GM21526 (cell line): ENCODE results near the gene PLEK2.
"Not testable (repeated sequence)": the region's sequence is repeated elsewhere in the genome, so short reads cannot be mapped to it uniquely, and the experiment has no call there.

ENCODE experiments used
- ATAC-seq: cut with Tn5 transposase; IDR thresholded peaks from one replicate; pipeline ENCODE4 v1.9.1; 2021; ENCODE audit warnings: moderate library complexity; ENCODE audit not compliant: unreplicated experiment, low FRiP score

Gene PLEK2

DNA sequence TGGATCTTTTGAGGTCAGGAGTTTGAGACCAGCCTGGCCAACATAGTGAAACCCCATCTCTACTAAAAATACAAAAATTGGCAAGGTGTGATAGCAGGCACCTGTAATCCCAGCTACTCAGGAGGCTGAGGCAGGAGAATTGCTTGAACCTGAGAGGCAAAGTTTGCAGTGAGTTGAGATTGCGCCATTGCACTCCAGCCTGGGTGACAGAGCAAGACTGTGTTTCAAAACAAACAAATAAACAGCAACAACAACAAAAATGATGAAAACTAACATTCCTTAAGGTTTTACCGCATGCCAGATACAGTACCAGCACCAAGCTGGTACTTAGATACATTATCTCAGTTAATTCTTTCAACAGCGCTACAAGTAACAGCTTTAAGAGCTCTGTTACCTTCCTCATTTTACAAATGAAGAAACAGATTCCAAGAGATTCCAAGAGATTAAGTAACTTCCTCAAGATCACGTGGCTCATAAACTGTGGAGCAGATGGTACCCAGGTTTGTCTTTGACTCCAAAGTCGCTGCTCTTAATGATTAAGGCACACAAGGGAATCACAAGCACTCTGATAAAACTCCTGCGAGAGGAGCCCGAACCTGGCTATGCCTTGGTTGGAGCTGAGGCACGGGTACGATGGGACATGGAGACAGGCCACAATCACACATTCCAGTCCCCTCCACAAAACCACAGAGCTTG, 17.7 kb upstream of the PLEK2 start:
- ATAC-seq = no peak

DNA sequence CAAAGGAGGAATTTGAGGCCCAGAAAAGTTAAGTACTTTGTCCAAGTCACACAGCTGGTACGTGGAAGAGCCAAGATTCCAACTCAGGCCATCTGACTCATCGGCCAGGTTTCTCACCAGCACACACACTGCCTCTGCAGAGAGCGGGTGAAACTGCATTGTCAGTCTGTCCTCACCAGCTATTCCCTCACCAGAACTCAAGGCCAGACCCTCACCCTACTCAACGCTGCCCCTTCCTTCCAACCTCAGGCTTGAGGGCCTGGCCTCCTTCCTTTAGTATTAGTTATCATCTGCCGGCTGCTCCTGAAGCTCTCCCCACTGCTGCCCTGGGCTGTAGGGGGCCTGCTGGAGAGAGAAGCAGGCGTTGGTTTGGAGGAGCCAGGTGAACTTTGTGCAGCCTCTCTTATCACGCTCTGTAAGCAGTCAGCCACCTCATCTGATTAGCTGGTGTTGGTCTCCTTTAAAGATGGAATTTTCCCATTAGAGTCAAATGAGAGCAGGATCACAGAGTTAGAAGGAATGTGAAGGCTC, 16.6 kb upstream of the PLEK2 start:
- ATAC-seq = no peak

DNA sequence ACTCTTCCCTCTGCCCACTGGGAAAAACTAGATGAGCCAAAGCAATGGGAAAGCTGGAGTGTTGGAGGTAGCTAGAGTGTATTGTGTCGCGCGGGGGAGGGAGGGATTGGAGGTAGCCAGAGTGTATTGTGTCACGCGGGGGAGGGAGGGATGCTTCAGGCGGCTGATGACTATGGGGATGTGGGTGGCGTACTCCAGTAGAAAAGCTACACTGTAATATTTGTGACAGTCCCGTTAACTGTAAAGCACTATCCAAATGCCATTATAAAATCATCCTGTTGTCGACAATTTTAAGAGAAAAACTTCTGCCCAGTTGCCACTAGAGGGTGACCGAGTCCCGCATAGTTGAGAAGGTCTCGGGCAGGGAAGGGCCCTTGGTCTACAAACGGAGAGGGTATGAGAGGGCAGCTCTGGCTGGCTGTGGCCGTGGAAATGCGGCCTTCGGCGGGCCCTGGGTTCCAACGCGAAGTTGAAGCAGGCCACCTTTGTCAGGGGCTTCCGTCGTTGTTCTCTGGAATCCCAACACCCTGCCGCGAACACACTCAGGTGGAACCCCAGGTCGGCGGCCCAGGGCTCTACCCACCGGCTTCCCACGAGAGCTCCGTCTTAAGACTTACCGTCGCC, 15.1 kb upstream of the PLEK2 start:
- no peak for ATAC-seq

DNA sequence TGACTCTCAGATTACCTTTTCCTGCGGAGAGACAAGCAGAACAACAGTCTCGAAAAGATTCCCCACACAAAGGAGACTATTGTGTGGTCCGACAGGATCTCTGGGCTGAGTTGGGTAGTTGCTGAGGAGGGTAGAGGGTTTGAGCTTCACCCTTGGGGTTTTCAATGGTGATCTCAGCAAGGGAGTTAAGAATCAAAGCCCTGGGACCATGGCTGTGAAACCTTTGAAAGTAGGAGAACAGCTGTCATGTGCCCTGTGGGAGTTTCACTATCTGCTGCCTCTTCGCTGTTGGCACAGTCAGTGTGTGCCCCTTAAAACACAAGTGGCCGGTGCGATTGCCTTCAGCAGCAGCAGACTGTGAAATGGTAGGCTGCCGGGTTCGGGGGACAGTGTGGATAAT, 14.2 kb upstream of the PLEK2 start:
- ATAC-seq = no peak

DNA sequence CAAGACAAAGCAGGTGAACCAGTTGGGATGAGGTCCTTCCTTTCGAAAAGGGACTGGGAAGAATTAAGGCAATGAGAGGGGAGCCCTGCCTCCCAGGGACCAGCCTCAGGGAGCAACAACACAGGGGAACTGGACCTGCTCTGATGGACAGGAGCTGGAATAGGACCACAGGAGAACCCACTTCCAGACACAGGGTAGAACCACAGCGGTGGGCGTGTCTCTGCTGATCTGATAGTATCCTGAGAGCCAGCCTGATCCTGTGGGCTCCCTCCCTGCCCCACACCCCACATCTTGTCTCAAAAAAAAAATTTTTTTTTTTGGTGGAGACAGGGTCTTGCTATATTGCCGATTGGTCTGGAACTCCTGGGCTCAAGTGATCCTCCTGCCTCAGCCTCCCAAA, 13.6 kb upstream of the PLEK2 start:
- no peak for ATAC-seq

DNA sequence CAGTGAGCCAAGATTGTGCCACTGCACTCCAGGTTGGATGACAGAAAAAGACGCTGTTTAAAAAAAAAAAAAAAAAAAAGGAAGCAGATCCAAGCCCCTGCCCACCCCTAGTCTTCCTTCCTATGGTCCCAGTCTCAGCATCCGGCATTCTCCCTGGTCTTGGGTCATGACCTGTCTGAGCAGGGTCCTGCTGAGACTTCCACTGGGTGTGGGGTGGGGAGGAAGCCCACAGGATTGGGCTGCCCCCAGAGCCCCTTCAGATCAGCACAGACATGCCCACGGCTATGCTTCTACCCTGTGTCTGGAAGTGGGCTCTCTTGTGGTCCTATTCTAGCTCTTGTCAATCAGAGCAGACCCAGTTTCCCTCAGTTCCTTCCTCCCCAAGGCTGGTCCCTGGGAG, 12.6 kb upstream of the PLEK2 start:
- no peak for ATAC-seq

DNA sequence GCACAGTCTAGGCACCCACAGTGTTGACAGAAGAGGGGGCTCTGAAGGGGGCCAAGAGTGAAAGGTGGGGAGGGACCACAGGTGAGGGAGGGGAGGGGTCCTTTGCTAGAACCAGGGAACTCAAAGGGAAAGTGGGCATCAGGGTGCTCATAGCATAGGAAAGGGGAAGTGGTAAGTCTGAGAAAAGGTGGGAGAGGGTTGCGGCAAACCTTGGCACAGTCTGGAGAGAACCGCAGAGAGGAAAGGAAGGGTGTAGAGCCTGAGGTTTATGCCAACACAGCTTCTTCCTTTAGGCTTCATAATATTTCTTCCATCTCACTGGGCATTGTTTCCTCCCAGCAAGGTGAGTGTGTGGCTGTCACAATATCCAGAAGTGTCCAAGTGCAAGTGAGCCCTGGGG, 11.5 kb upstream of the PLEK2 start:
- no peak for ATAC-seq

DNA sequence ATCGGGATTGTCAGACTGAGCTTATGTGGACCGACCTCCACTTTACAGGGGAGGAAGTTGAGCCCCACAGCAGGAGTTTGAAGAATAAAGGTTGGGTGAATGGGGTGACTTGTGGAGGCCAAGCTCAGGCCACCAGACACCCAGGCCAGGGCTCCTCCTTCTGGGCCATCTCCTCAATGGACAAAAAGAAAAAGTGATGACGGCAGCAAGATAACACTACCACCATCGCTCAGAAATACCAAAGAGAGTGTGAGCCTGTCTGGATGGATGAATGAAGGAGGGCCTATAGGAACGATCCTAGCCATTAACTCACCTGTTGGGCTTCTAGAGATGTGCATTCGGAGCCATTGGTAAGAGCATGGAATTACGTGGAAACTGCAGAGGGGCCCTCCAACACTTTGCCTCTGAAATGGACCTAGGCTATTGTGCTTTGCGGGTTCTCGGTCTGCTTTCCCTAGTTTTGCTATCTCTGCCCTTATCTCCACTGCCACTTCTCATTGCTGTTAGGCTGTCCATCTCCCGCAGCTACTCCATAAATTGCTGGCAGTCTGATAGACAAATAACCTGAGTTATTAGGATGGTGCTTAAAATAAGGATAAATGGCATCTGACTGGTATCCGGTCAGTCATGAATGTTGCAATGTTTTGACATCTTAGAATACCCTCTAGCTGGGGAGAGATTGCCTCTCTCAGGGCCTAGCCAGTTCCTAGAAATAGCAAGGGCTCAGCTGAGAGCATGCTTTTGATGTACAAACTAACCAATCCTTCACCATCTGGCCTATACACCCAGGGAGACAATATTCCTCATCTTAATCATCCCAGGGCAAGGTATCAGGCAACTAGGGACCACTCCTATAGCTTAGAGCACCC, 9.6 kb upstream of the PLEK2 start:
- ATAC-seq = no peak

DNA sequence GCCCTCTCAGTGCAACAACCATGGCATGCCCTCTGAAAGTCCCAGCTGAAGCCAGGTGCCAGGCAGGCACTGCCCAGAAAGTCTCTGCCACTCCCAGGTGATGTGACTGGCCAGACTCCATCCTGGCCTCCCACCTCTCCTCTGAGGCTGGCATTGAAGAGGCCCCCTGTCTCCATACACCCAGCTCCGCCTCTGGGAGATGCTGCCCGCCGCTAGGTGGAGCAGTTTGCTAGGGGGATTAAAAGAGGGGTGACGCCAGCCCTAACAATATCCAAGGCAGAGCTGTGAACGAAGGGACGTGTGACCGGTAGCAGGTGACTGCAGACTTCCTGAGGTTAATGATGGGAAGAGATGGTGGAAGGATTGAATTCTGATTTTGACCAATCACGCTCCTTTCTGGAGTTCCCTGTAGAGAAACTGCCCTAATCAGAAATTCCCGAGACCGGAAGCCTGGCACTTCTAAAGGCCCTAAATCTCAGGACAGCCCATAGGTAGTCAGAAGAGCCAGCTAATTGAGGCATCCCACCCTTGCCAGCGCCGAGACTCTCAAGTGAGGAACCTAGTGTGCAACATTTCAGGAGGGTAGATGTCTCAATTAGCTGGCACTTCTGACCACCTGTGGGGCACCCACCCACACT, 8.3 kb upstream of the PLEK2 start:
- ATAC-seq = no peak

DNA sequence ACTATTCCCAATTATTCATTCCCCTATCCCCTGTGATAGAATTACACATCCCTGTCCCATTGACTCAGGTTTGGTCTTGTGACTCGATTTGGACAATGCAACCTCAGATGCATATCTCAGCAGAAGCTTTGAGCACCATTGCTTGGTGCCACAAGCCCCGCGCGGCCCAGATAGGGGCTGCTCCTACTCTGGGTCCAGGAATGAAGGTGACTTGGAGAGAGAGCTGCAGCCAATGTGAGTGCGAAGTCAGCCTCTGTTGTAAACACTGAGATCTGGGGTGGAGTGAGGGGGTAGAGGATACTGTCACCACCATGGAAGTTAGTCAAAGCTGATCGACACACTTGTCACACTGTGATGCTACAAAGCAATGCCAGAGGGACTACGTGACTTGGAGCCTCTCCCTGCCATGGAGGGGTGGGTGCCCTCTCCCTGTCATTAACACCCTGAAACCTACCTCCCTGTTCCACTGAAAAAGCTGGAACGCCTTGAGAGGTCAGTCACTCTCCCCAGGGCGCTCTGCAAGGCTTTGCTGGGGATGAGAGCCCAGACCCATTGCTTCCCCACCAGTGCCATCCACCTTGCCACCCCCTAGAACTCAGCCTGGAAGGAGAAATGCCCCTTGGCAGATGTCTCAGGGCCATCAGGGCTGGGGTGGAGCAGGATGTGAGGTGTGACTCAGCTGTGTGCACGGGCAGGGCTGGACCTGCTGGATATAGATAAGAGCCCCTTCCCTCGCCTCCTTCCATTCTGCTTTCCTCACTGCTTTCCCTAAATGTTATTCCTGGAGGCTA, 6.6 kb upstream of the PLEK2 start:
- no peak for ATAC-seq

DNA sequence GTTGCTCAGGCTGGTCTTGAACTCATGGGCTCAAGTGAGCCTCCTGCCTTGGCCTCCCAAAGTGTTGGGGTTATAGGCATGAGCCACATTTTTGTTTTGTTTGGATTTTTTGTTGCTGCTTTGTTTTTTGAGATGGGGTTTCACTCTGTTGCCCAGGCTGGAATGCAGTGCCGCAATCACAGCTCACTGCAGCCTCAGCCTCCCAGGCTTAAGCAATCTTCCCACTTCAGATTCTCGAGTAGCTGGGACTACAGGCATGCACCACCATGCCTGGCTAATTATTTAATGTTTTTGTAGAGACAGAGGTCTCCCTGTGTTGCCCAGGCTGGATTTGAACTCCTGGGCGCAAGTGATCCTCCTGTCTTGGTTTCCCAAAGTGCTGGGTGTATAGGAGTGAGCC, 5.7 kb upstream of the PLEK2 start:
- ATAC-seq = no peak

DNA sequence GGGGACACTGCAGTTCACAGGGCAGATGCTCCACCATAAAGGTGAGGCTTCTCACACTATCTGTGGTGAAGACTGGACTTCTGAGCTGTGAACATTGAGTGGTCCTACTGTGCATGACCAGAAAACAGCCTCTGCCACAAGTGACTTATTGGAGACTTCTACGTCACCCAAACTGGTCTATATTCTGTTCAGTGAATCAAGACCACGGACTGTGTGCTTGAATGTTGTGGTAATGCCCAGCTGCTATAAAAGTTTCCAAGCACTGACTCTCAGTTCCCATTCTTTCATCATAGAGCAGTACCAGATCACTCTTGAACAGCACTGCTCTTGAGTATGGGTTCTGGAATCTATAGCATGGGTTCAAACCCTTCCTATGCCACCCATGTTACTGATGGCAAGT, 4.8 kb upstream of the PLEK2 start:
- no peak for ATAC-seq

DNA sequence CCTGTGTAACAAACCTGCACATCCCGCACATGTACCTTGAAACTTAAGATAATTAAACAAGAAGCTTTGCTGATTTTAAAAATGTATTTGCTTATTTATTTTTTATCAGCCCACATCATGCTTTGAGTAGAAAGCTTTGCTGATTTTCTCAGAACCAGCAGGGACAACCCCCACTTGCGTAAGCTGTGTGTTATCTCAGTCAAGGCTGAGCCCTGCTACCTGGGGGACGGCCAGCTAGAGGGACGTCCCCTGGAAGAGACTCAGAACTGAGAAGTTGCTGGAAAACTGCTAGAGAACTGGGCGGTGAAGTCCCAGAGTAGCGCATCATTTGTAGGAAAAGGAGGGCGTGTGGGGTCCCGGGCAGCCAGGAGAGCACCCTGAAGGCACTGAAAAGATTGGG, 4.1 kb upstream of the PLEK2 start:
- ATAC-seq = no peak

DNA sequence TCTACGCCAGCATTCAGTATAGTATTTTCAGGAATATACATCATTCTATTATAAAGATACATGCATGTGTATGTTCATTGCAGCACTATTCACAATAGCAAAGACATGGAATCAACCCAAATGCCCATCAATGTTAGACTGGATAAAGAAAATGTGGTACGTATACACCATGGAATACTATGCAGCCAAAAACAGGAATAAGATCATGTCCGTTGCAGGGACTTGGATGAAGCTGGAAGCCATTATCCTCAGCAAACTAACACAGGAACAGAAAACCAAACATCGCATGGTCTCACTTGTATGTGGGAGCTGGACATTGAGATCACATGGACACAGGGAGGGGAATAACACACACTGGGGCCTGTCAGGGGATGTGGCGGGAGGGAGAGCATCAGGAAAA, 3.6 kb upstream of the PLEK2 start:
- not testable (repeated sequence) for ATAC-seq

DNA sequence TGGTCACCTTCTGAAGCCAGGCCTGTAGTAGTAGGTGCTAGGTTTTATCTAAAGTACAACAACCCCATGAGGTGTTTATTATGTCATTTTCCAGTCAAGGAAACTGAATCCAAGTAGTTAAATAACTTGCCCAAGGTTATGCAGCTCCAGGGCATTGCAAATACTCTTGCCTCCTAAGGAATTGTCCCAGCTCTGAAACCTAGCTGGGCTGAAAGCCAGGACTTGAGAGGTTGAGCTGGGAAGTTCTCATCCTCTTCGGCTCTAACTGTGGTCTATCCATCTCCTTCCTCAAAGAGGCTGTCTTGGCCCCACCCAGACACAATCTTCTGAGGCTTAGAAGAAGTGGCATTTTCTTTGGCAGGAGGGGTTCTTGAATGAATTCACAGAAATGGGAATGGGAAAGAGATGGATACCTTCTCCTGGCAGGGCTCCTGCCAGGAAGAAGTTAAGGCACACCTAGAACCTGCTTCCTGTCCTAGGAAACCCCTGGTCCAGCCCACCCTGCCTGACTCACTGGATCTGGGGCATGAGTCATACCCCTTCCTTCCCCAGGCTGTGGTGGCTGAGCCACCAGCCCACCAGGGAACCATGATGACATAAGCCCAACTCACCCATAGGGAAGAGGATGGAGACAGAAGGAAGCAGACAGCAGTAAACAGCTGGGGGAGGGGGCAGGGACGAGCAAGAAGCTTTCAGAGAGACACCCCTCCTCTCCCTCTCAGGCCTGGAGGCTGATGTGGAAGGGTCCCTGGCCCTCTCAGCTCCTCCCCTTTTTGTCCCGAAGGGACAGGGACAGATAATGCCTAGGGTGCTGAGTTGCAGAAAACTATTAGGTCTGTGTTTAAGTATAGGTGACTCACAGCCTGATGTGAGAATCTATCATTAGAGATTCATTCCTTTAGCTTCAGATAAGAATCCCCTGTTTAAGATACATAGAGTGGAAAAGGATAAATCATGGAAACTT, 2.1 kb upstream of the PLEK2 start:
- ATAC-seq = no peak

DNA sequence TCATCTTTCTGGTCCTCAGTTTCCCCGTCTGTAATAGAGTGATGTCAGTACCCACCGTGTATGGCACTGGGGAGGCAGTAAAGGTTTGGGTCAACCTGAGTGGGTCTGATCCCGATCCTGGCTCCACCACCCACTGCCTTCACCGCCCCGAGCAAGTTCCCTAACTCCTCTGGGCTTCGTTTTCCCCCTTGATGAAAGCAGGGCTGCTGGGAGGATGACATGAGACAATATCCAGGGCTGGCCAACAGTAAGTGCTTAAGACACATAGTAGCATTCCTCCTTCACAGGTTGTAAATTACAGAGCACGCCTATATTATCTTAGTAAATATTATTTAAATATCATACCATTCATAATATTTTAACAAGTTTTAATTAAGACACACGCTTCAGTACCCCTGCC, 595 bp downstream of the PLEK2 start:
- ATAC-seq = no peak

DNA sequence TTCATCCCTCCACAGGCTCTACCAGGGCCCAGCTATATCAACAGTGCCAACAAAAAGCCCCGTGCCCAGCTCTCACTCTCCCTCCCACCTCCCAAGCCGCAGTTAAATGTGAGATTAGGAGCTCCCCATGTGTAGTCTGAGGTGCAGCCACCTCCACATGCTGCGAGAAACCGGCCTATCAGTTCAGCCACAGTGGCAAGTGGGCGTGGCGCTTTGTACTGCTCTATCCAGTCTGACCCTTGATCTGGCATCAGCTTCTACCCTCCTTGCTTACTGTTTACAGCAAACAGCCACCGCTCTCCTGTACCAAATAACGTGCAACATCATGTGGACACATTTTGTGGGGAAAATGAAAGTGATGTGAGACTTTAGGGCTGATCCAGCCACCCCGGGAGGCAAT, 1.7 kb downstream of the PLEK2 start:
- no peak for ATAC-seq

DNA sequence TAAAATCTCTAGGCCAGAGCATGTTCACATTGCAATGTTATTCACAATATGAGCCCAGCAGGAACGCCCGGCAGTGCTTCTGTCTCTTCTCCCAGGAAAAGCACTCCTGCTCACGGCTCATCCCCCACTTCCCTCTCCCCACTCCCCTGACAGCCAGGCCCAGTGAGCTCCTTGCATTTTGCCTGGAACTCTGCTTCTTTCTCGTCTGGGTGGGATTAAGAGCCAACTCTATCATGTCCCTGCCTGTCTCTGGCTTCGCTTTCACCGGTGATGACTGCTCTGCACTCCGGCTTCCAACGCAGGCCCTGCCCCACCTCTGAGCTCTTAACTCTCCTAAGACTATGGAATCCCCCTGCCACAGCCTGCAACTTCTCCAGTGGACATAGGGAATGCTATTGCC, 2.5 kb downstream of the PLEK2 start:
- no peak for ATAC-seq
